ENCODE data around the gene TPCN1. TPM values are rescaled to one million over a fixed set of nuclear protein-coding genes. Genes with fewer than 3 reads are reported as not detected.

TPCN1 gene
- total and polyA plus RNA-seq, 10 donors, result 15.5 to 90.1 (median 46.7) TPM

- Histone ChIP-seq H3K4me1 (peaks cover 30 to 44% (median 37%) of the 10 kb centered on the region in 6 donors), H3K36me3 (peaks cover 0 to 25% (median 8%) of the 10 kb centered on the region in 6 donors), H3K4me3 (no peak overlapping the region), H3K9me3 (peaks cover 0 to 20% (median 16%) of the 10 kb centered on the region in 8 donors), H3K27me3 (replicated peaks in 1 of 7) (no peaks in the 10 kb centered on the region), H3K27ac (no peak overlapping the region)
- no peak for TF ChIP-seq POLR2A (IDR thresholded peaks at IDR 0.05)
- TF ChIP-seq CTCF (IDR thresholded peaks at IDR 0.05 in 8 of 11, conservative IDR thresholded peaks at IDR 0.05 in 3 of 11), result no peak
- no peak for TF ChIP-seq POLR2AphosphoS5 (IDR thresholded peaks at IDR 0.05)
- intact Hi-C loops (cut with DNase I; ENCODE audit: low total_unique reads), result no loop called here
- DNase-seq, result no peak
Observed at GRCh38 chr12:113257564-113257963, 36.3 kb downstream of the TPCN1 start.

GRCh38 chr12:113260127-113260526, 38.9 kb downstream of the TPCN1 start:
- 74 to 90% (median 82%) methylated on average over 4 to 5 of the region's 5 CpGs for WGBS, 5 donors
- Histone ChIP-seq H3K27me3 (replicated peaks in 1 of 7) (no peaks in the 10 kb centered on the region), H3K27ac (peak overlapping the region in 7 of 8 donors; percentile 17 to 77 (median 68)), H3K4me1 (peaks cover 37 to 58% (median 45%) of the 10 kb centered on the region in 6 donors), H3K36me3 (peaks cover 0 to 29% (median 4%) of the 10 kb centered on the region in 6 donors), H3K4me3 (no peak overlapping the region), H3K9me3 (no peaks in the 10 kb centered on the region)
- TF ChIP-seq POLR2AphosphoS5 (IDR thresholded peaks at IDR 0.05) (no peak), CTCF (IDR thresholded peaks at IDR 0.05 in 8 of 11, conservative IDR thresholded peaks at IDR 0.05 in 3 of 11) (no peak), POLR2A (IDR thresholded peaks at IDR 0.05) (no peak)
- intact Hi-C loops (cut with DNase I; ENCODE audit: low total_unique reads), result no loop called here
- DNase-seq, result no peak

GRCh38 chr12:113260636-113261300, 39.5 kb downstream of the TPCN1 start:
- peaks cover 0 to 36% (median 6%) of the 10 kb centered on the region in 6 donors for H3K36me3 ChIP-seq
- H3K27ac ChIP-seq, result peak overlapping the region in 6 of 8 donors; percentile 27 to 77 (median 70)
- H3K9me3 ChIP-seq, result no peaks in the 10 kb centered on the region
- TF ChIP-seq POLR2AphosphoS5 (IDR thresholded peaks at IDR 0.05), result no peak
- no peaks in the 10 kb centered on the region for H3K27me3 ChIP-seq (replicated peaks in 1 of 7)
- DNase-seq, result no peak
- intact Hi-C loops (cut with DNase I; ENCODE audit: low total_unique reads), result no loop called here
- peaks cover 37 to 58% (median 45%) of the 10 kb centered on the region in 6 donors for H3K4me1 ChIP-seq
- H3K4me3 ChIP-seq, result no peak overlapping the region
- 61 to 69% (median 64%) methylated on average over 12 of the region's 12 CpGs for WGBS, 5 donors

- peak overlapping the region; percentile 31 to 77 (median 65) for H3K27ac ChIP-seq
- no peaks in the 10 kb centered on the region for H3K27me3 ChIP-seq (replicated peaks in 1 of 7)
- peaks cover 0 to 47% (median 17%) of the 10 kb centered on the region in 6 donors for H3K36me3 ChIP-seq
- no peaks in the 10 kb centered on the region for H3K9me3 ChIP-seq
- intact Hi-C loops (cut with DNase I; ENCODE audit: low total_unique reads), result no loop called here
- H3K4me3 ChIP-seq, result no peak overlapping the region
- H3K4me1 ChIP-seq, result peaks cover 37 to 58% (median 45%) of the 10 kb centered on the region in 6 donors
- TF ChIP-seq CTCF (IDR thresholded peaks at IDR 0.05 in 8 of 11, conservative IDR thresholded peaks at IDR 0.05 in 3 of 11) (no peak), POLR2A (IDR thresholded peaks at IDR 0.05) (no peak), POLR2AphosphoS5 (IDR thresholded peaks at IDR 0.05) (no peak)
- WGBS, 5 donors, result 29 to 42% (median 31%) methylated on average over 6 of the region's 6 CpGs
- no peak for DNase-seq
Observed at GRCh38 chr12:113261847-113262470, 40.7 kb downstream of the TPCN1 start.

Measured in spleen (tissue), 11 donors.